Activated T-helper 17 cell treated with anti-CD3 and anti-CD28 coated beads, Interleukin-2, amount 50 U/mL, for 72 hours (primary cell): ENCODE results near the gene IGFLR1. TPM values are rescaled to one million over a fixed set of nuclear protein-coding genes. Genes with fewer than 3 reads are reported as not detected.

Source experiments
- total RNA-seq, 2 donors: library from RNA; stranded (reverse); gene quantifications; one replicate each; pipeline ENCODE4 v1.2.3, GENCODE V29; 2022

Gene IGFLR1
- total RNA-seq, 2 donors from 2014 or later, result 42.3 to 153 TPM

Other genes with a start within 250 kb of the IGFLR1 start
- 1 to 10 TPM in 1 of 2 donors, under 1 TPM in 1; 0.11 to 1.7 TPM for gene DMKN, start 228.8 kb downstream of the IGFLR1 start, total RNA-seq
- gene SBSN, start 214.1 kb downstream of the IGFLR1 start, total RNA-seq, result not detected
- gene GAPDHS, start 209.0 kb downstream of the IGFLR1 start, total RNA-seq, result not detected
- 10 to 100 TPM; 45.0 to 74.1 TPM for gene TMEM147, start 196.8 kb downstream of the IGFLR1 start, total RNA-seq
- gene ATP4A, start 178.8 kb downstream of the IGFLR1 start, total RNA-seq, result not detected
- gene PMIS2, start 156.3 kb downstream of the IGFLR1 start, total RNA-seq, result not detected
- gene HAUS5, start 129.7 kb downstream of the IGFLR1 start, total RNA-seq, result 10 to 100 TPM; 32.0 to 37.2 TPM
- gene RBM42, start 113.4 kb downstream of the IGFLR1 start, total RNA-seq, result 10 to 100 TPM; 54.7 to 95.6 TPM
- under 1 TPM; 0.61 to 0.99 TPM for gene ETV2, start 100.7 kb downstream of the IGFLR1 start, total RNA-seq
- gene COX6B1, start 94.1 kb downstream of the IGFLR1 start, total RNA-seq, result 100 to 1,000 TPM; 331 to 427 TPM
- 1 to 10 TPM in 1 of 2 donors, under 1 TPM in 1; 0.73 to 8.0 TPM for gene UPK1A, start 75.9 kb downstream of the IGFLR1 start, total RNA-seq
- 100 to 1,000 TPM; 138 to 217 TPM for gene ZBTB32, start 37.9 kb downstream of the IGFLR1 start, total RNA-seq
- 100 to 1,000 TPM in 1 of 2 donors, 10 to 100 TPM in 1; 67.4 to 117 TPM for gene KMT2B, start 24.4 kb downstream of the IGFLR1 start, total RNA-seq
- gene U2AF1L4, start 3.0 kb upstream of the IGFLR1 start, total RNA-seq, result 10 to 100 TPM; 17.8 to 21.6 TPM
- gene PSENEN, start 3.2 kb upstream of the IGFLR1 start, total RNA-seq, result 10 to 100 TPM; 34.0 to 51.2 TPM
- 10 to 100 TPM; 11.0 to 20.1 TPM for gene LIN37, start 6.1 kb upstream of the IGFLR1 start, total RNA-seq
- gene HSPB6, start 14.6 kb upstream of the IGFLR1 start, total RNA-seq, result not detected
- gene PROSER3, start 15.7 kb upstream of the IGFLR1 start, total RNA-seq, result 10 to 100 TPM; 28.4 to 31.2 TPM
- 10 to 100 TPM; 40.3 to 71.7 TPM for gene ARHGAP33, start 33.1 kb upstream of the IGFLR1 start, total RNA-seq
- under 1 TPM in 1 of 2 donors, not detected in 1; 0.13 TPM for gene PRODH2, start 70.4 kb upstream of the IGFLR1 start, total RNA-seq
- under 1 TPM in 1 of 2 donors, not detected in 1; 0.05 TPM for gene NPHS1, start 110.1 kb upstream of the IGFLR1 start, total RNA-seq
- gene KIRREL2, start 114.5 kb upstream of the IGFLR1 start, total RNA-seq, result 1 to 10 TPM; 1.0 to 1.4 TPM
- 1 to 10 TPM; 2.3 to 2.6 TPM for gene APLP1, start 126.1 kb upstream of the IGFLR1 start, total RNA-seq
- 100 to 1,000 TPM in 1 of 2 donors, 10 to 100 TPM in 1; 35.8 to 113 TPM for gene NFKBID, start 158.1 kb upstream of the IGFLR1 start, total RNA-seq
- 10 to 100 TPM; 45.5 to 47.6 TPM for gene HCST, start 160.1 kb upstream of the IGFLR1 start, total RNA-seq
- gene TYROBP, start 165.8 kb upstream of the IGFLR1 start, total RNA-seq, result not detected
- gene LRFN3, start 193.9 kb upstream of the IGFLR1 start, total RNA-seq, result 10 to 100 TPM in 1 of 2 donors, 1 to 10 TPM in 1; 9.8 to 15.1 TPM